ENCODE results near the gene EGR1.

The EGR1 gene

DNA sequence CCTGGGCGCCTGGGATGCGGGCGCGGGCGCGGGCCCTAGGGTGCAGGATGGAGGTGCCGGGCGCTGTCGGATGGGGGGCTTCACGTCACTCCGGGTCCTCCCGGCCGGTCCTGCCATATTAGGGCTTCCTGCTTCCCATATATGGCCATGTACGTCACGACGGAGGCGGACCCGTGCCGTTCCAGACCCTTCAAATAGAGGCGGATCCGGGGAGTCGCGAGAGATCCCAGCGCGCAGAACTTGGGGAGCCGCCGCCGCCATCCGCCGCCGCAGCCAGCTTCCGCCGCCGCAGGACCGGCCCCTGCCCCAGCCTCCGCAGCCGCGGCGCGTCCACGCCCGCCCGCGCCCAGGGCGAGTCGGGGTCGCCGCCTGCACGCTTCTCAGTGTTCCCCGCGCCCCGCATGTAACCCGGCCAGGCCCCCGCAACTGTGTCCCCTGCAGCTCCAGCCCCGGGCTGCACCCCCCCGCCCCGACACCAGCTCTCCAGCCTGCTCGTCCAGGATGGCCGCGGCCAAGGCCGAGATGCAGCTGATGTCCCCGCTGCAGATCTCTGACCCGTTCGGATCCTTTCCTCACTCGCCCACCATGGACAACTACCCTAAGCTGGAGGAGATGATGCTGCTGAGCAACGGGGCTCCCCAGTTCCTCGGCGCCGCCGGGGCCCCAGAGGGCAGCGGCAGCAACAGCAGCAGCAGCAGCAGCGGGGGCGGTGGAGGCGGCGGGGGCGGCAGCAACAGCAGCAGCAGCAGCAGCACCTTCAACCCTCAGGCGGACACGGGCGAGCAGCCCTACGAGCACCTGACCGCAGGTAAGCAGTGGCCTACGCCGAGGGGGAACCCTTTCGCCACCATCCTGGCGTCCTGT lies at the start of gene EGR1:
EGR1 (plus strand) TSS at position 219 of the 864 bp plus-strand sequence; CDS start at position 502, 283 bp downstream.
- peak; percentile 98 for DNase-seq

DNA sequence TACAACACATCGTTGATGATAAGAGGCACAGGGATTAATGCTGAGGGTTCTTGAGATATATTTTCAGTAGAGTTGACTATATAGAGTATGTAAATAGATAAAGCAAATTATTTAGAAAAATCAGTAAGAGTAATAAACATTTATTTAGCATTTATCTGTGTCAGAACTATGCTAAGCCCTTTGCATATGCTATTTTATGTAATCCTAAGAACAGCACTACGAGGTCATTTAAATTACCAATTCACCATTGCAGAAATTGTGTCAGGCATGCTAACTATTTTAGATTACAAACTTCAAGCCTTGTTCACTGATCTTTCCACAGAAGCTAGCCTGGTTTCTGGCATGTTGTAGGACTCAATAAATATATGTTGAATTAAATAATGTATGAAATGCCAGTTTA lies 46.8 kb upstream of the EGR1 start:
- no peak for DNase-seq

DNA sequence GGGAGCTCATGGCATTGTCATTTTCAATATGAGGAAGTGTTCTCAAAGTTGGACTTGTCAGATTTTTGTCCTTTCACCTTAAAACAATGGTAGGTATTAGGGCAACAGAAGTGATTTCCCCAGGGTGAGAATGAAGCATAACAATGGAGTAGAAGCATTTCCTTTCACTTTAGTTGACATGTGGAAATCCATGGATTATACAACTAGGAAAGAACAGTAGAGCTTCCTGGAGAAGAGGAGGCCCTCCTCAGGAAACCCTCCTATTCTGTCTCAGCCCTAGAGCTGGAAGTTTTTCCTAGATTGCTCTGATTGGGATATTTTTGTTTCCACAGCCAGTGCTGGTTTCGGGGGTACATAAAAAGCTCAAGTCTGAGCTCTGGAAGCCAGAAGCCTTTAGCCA lies 40.2 kb upstream of the EGR1 start:
- no peak for DNase-seq

GRCh38 chr5:138435943-138436342 lies 29.3 kb upstream of the EGR1 start:
- no peak for DNase-seq

DNA sequence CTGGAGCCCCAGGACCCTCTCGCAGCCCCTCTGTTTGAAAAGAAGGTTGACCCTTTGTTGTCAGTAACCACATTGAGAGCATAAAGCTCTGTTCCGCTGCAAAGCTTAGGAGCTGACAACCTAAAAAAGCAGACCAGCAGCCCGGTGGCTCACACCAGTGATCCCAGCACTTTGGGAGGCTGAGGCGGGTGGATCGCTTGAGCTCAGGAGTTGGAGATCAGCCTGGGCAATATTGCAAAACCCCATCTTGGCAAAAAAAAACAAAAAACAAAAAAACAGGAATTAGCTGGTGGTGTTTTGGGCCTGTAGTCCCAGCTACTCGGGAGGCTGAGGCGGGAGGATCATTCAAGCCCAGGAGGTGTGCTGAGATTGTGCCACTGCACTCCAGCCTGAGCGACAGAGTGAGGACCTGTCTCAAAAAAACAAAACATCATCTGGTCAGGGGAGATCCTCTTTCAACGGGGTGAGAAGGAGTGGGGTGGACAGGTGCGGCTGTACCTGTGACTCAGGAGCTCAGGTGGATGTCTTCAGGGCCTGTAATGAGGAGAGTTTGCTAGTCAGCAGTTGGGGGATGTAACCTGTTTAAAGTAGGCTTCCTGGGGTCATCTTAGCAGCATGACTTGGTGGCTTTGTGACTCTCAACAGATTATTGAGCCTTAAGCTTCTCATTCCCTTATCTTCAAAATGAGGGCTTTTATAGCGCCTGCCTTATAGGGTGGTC lies 27.1 kb upstream of the EGR1 start:
- DNase-seq, result no peak

- peak; percentile 60 for DNase-seq
Measured at GRCh38 chr5:138438724-138439476, 26.4 kb upstream of the EGR1 start, which contains the start of gene REEP2. Gene REEP2, plus strand, starts transcription at chr5:138439057. Its CDS starts 152 bp downstream, at chr5:138439209.

GRCh38 chr5:138439477-138440158 lies 25.7 kb upstream of the EGR1 start:
- DNase-seq, result peak; percentile 39

DNA sequence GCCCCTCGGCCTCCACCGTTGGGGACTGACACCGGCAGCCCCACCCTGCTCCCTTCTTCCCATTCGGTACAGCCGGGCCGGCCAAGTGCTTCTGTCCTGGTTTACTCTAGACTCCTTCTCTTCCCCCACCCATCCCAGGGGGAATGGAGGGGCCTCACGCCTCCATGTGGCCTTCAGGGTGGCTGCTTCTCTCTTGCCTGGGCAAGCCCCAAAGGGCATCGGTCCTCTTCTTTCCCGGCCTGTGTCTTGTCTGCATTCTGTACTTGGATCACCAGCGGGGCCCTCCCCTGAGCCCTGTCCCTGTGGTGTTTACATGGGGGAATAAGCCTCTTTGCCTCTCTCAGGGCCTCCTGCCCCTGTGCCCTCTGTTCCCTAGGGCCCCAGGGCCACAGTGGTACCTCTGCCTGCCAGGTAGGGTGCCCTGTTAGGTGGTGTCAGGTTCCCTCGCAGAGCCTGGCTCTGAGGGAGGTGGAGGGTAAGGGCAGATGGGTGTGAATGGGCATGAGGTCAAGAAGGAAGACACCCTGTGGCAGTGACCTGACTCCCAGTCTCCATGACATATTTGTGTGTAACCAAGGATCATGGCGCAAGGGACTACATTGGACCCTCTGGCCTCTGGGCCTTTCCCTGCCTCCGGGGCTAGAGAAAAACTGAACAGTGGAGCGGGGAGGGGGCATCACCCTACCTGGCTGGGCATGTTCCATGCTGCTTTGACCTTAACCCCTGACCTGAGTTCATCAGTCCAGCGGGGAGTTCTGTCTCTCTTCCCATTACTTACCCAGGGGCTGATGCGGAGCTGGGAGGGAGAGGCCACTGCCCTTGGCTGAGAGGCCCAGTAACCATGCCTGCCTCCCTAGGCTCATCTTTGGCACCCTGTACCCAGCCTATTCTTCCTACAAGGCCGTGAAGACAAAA lies 24.9 kb upstream of the EGR1 start:
- DNase-seq, result no peak

- DNase-seq, result no peak
Measured at GRCh38 chr5:138441221-138441620, 24.1 kb upstream of the EGR1 start.

- DNase-seq, result no peak
Measured at GRCh38 chr5:138444078-138444773, 21.1 kb upstream of the EGR1 start.

- peak; percentile 26 for DNase-seq
Measured at GRCh38 chr5:138444774-138445546, 20.3 kb upstream of the EGR1 start.

GRCh38 chr5:138445547-138446271 lies 19.6 kb upstream of the EGR1 start:
- peak; percentile 27 for DNase-seq

DNA sequence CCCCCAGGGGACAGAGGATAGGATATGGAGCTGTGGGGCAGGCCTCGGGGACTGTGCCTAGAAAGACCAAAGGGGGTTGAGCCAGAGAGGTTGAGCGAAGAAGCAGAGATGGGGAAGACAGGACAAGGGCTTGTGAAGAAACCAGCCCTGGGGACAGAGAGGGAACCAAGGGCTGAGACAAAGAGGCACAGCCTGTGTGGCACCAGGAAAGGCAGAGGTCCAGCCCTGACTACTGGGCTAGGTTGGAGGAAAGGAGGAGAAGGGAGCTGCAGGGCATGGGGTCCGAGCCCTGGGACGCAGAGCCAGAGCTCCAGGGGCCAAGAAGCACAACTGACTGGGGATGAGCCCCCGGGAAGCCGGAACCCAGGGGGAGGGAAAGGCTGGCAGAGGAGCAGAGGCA lies 17.2 kb upstream of the EGR1 start:
- no peak for DNase-seq

- DNase-seq, result peak; percentile 42
Measured at GRCh38 chr5:138448481-138449398, 16.5 kb upstream of the EGR1 start.

DNA sequence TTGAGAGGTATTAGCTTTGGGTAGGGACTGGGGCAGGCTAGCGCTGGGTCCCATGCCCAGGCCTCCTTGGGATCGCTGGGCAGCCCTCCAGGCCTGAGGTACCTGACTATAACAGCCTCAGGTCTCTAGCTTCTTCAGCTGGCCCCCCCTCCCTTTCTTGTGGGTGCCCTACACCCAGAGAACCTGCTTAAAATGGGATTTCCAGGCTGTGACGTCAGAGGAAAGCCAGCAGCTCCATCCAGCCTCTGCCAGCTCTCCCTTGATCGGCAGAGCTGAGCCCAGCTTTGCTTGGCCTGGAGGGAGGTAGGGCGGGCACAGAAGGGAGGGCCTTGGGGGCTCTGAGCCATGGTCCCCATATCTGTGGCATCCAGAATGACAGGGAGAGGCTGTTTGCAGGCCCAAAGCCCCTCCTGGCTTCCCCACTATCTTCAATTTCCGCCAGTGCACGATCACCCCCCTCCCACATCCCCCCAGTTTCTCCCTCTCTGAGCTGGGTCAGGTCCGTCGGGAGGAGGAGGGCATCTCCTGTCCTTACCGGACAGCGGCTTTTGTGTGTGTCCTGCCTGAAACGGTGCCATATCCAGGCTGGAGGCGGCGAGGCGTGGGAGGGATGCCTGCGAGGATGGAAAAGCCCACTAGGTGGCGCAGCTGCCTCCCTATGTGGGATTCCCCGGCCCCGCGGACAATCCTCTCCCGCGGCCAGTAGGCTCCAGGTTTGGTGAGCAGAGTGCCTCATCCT lies 15.6 kb upstream of the EGR1 start:
- DNase-seq, result peak; percentile 85

- no peak for DNase-seq
Measured at GRCh38 chr5:138450971-138451370, 14.3 kb upstream of the EGR1 start.

GRCh38 chr5:138452720-138453119 lies 12.6 kb upstream of the EGR1 start:
- no peak for DNase-seq
